ENCODE results near the gene DYRK4.

The DYRK4 gene

GRCh38 chr12:4621511-4621910 lies 59.5 kb downstream of the DYRK4 start:
- DNase-seq (ENCODE audit: low spot score), result no peak

- no peak for DNase-seq (ENCODE audit: low spot score)
Observed at GRCh38 chr12:4626543-4626942, 64.5 kb downstream of the DYRK4 start.

- no peak for DNase-seq (ENCODE audit: low spot score)
Observed at GRCh38 chr12:4628406-4628805, 66.4 kb downstream of the DYRK4 start.

GRCh38 chr12:4630262-4630661 lies 68.3 kb downstream of the DYRK4 start:
- DNase-seq (ENCODE audit: low spot score), result no peak

- DNase-seq (ENCODE audit: low spot score), result no peak
Observed at GRCh38 chr12:4643747-4644146, 81.7 kb downstream of the DYRK4 start.

GRCh38 chr12:4645023-4645422 lies 83.0 kb downstream of the DYRK4 start:
- DNase-seq (ENCODE audit: low spot score), result no peak

- no peak for DNase-seq (ENCODE audit: low spot score)
Observed at GRCh38 chr12:4648104-4648500, 86.1 kb downstream of the DYRK4 start.

GRCh38 chr12:4648501-4649357 lies 86.7 kb downstream of the DYRK4 start, which contains the start of the genes AKAP3 and NDUFA9:
TSS of gene AKAP3 (minus strand) at chr12:4649051. CDS start at chr12:4638196, 10,855 bp downstream.
TSS of gene NDUFA9 (plus strand) at chr12:4649114. CDS start at chr12:4649127, 13 bp downstream.
- DNase-seq (ENCODE audit: low spot score), result peak; percentile 68

- DNase-seq (ENCODE audit: low spot score), result no peak
Observed at GRCh38 chr12:4649358-4649661, 87.3 kb downstream of the DYRK4 start.

GRCh38 chr12:4653257-4653656 lies 91.2 kb downstream of the DYRK4 start:
- no peak for DNase-seq (ENCODE audit: low spot score)

- DNase-seq (ENCODE audit: low spot score), result no peak
Observed at GRCh38 chr12:4653691-4654090, 91.7 kb downstream of the DYRK4 start.

Measured in HuH-7 (cell line).